Endothelial cell of umbilical vein (primary cell): ENCODE data around the gene TEAD3. TPM values are rescaled to one million over a fixed set of nuclear protein-coding genes. Genes with fewer than 3 reads are reported as not detected.

Source experiments
- BruUV-seq: library from RNA; stranded (reverse); fragments of 400-500 nt; replicated peaks from 2 replicates; lab custom pipeline; 2021; lab: Mats Ljungman, UMichigan
- CTCF ChIA-PET: fragments of 300-600, 350-600 bp; sonication (Branson Sonifier 250); formaldehyde crosslinking; loops from one replicate; lab custom pipeline; 2021; ENCODE audit warnings: antibody characterized with exemption, inconsistent platforms; lab: Charles Lee
- POLR2A ChIA-PET: fragments of 300-600, 350-600 bp; sonication (Branson Sonifier 250); formaldehyde crosslinking; loops from one replicate; lab custom pipeline; 2021; ENCODE audit warnings: antibody characterized with exemption, inconsistent platforms; lab: Charles Lee
- DNase-seq: peaks from one replicate; pipeline ENCODE4 v3.0.0-alpha.2; 2011; ENCODE audit warnings: low read depth, low spot score
- FAIRE-seq: peaks from 2 replicates; lab custom pipeline; 2011; peaks lifted over from hg19 to GRCh38; lab: Jason Lieb, UNC
- H2AFZ ChIP-seq: 2 replicates; pipeline ENCODE4 v1.6.0; 2012; ENCODE audit warnings: low read depth, low read length, control low read depth, inconsistent platforms
- H3K27ac ChIP-seq: 2 replicates; pipeline ENCODE4 v1.5.1; 2011; ENCODE audit warnings: low read depth, mild to moderate bottlenecking, control low read depth, low read length, moderate library complexity; ENCODE audit not compliant: insufficient read depth
- H3K27me3 ChIP-seq, 2 experiments: 2 replicates each; pipeline versions ENCODE4 v1.6.0 to v1.6.1; 2011; ENCODE audit warnings: low read length in 2 of 2, mixed read lengths in 1 of 2; ENCODE audit not compliant: control insufficient read depth in 2 of 2, insufficient read depth in 2 of 2
- H3K36me3 ChIP-seq, 2 experiments: 2 replicates in 1 of 2; 3 replicates in 1 of 2; pipeline ENCODE4 v1.5.1; 2011; ENCODE audit warnings: low read length in 2 of 2, mild to moderate bottlenecking in 1 of 2, moderate library complexity in 1 of 2; ENCODE audit not compliant: control insufficient read depth in 2 of 2, insufficient read depth in 2 of 2; ENCODE audit errors: extremely low read depth in 1 of 2
- H3K4me1 ChIP-seq: 3 replicates; pipeline ENCODE4 v1.5.1; 2011; ENCODE audit warnings: mild to moderate bottlenecking, low read length; ENCODE audit not compliant: control insufficient read depth, insufficient read depth; ENCODE audit errors: extremely low read depth
- H3K4me2 ChIP-seq: 2 replicates; pipeline ENCODE4 v1.6.1; 2011; ENCODE audit warnings: low read length, control low read depth, mixed read lengths; ENCODE audit not compliant: insufficient read depth
- H3K4me3 ChIP-seq, 3 experiments: fragments of 200-600 bp in 1 of 3; sonication (generic), shearing (Covaris generic) in 1 of 3; replicated peaks in 1 of 3; 2 replicates each; pipeline ENCODE4 v1.5.1; 2011 to 2016; ENCODE audit warnings: control low read depth in 3 of 3, low read length in 3 of 3, mild to moderate bottlenecking in 2 of 3, inconsistent platforms in 1 of 3, low read depth in 1 of 3, moderate library complexity in 1 of 3; ENCODE audit not compliant: insufficient read depth in 1 of 3
- H3K79me2 ChIP-seq: 2 replicates; pipeline ENCODE4 v1.6.0; 2012; ENCODE audit warnings: low read length, inconsistent platforms; ENCODE audit not compliant: control insufficient read depth, insufficient read depth
- H3K9ac ChIP-seq: replicated peaks from 2 replicates; pipeline ENCODE3; 2011; ENCODE audit warnings: low read length, control low read depth; ENCODE audit not compliant: insufficient read depth; ENCODE audit errors: extremely low read depth
- H3K9me1 ChIP-seq: replicated peaks from 3 replicates; pipeline ENCODE4 v1.6.0; 2011; ENCODE audit warnings: mild to moderate bottlenecking, low read length; ENCODE audit not compliant: control insufficient read depth, insufficient read depth; ENCODE audit errors: extremely low read depth
- H3K9me3 ChIP-seq: replicated peaks from 2 replicates; pipeline ENCODE4 v1.5.1; 2012; ENCODE audit warnings: low read length, inconsistent platforms; ENCODE audit not compliant: control insufficient read depth, insufficient read depth
- H4K20me1 ChIP-seq: replicated peaks from 2 replicates; pipeline ENCODE3; 2011; ENCODE audit warnings: mild to moderate bottlenecking, low read length; ENCODE audit not compliant: control insufficient read depth, insufficient read depth; ENCODE audit errors: extremely low read depth
- EZH2 ChIP-seq: IDR thresholded peaks from 2 replicates; pipeline ENCODE4 v1.6.1; 2012; ENCODE audit warnings: borderline replicate concordance, low read depth, mild to moderate bottlenecking, moderate library complexity, low read length, inconsistent platforms; ENCODE audit not compliant: severe bottlenecking
- FOS ChIP-seq: IDR thresholded peaks from 2 replicates; pipeline ENCODE4 v1.6.1; 2011; ENCODE audit warnings: mild to moderate bottlenecking, low read length, moderate library complexity, borderline replicate concordance; ENCODE audit not compliant: insufficient read depth
- GATA2 ChIP-seq: IDR thresholded peaks from 2 replicates; pipeline ENCODE4 v1.7.0; 2011; ENCODE audit warnings: low read depth, mild to moderate bottlenecking, moderate library complexity, mixed read lengths, low read length; ENCODE audit not compliant: insufficient read length, insufficient read depth
- JUN ChIP-seq: IDR thresholded peaks from 2 replicates; pipeline ENCODE4 v1.6.1; 2011; ENCODE audit warnings: borderline replicate concordance, low read depth; ENCODE audit not compliant: insufficient read length, insufficient read depth
- MYC ChIP-seq: IDR thresholded peaks from one replicate; pipeline ENCODE4 v1.6.1; 2011; ENCODE audit warnings: mild to moderate bottlenecking, low read depth, low read length
- POLR2A ChIP-seq: IDR thresholded peaks from 2 replicates; pipeline ENCODE4 v1.6.1; 2012; ENCODE audit warnings: low read depth, mild to moderate bottlenecking, control low read depth, low read length
- POLR2AphosphoS5 ChIP-seq: IDR thresholded peaks from 2 replicates; pipeline ENCODE4 v1.6.1; 2012; ENCODE audit warnings: low read depth, mild to moderate bottlenecking, control low read depth, low read length, moderate library complexity; ENCODE audit not compliant: insufficient read depth
- dilution Hi-C: fragments of 300-500 bp; cut with MboI; formaldehyde crosslinking; loops from one replicate; pipeline ENCODE4 v1.15.0; 2019; ENCODE audit warnings: low sequenced_read_pairs; ENCODE audit not compliant: extremely low pct_ligation_motif_present
- intact Hi-C: fragments of 100-400 bp; cut with micrococcal nuclease; formaldehyde crosslinking; loops from one replicate; pipeline ENCODE4 v1.10.0; 2022
- polyA plus RNA-seq, 4 experiments: library from polyadenylated mRNA; depleted of rRNA in 3 of 4; stranded (reverse) in 3 of 4; unstranded in 1 of 4; fragments of >200 nt; gene quantifications; 2 replicates each; pipeline versions ENCODE4 v1.2.1 to v1.2.3, GENCODE V29; 2011 to 2012; ENCODE audit warnings: missing spikeins in 1 of 4
- total RNA-seq: library from RNA; stranded (reverse); gene quantifications from 2 replicates; pipeline ENCODE4 v1.2.3, GENCODE V29; 2021
- TF ChIP-seq, protein P1 (sequence below): IDR thresholded peaks from 2 replicates; pipeline ENCODE4 v1.6.1; 2011; ENCODE audit not compliant: insufficient read depth, insufficient read length
- TF ChIP-seq, protein P2 (sequence below), 2 donors: IDR thresholded peaks; 1 replicate in 1 of 2; 2 replicates in 1 of 2; pipeline ENCODE4 v1.5.1; 2011; ENCODE audit warnings: low read length in 2 of 2, mild to moderate bottlenecking in 2 of 2, moderate library complexity in 2 of 2, control low read depth in 1 of 2, inconsistent platforms in 1 of 2, low read depth in 1 of 2; ENCODE audit not compliant: insufficient read depth in 1 of 2; ENCODE audit errors: extremely low read depth in 1 of 2

The TEAD3 gene
- total and polyA plus RNA-seq, 2 donors (not counting 3 experiments of a cell fraction or from before 2014, with no cell fraction given): 1.1 to 1.6 TPM

DNA sequence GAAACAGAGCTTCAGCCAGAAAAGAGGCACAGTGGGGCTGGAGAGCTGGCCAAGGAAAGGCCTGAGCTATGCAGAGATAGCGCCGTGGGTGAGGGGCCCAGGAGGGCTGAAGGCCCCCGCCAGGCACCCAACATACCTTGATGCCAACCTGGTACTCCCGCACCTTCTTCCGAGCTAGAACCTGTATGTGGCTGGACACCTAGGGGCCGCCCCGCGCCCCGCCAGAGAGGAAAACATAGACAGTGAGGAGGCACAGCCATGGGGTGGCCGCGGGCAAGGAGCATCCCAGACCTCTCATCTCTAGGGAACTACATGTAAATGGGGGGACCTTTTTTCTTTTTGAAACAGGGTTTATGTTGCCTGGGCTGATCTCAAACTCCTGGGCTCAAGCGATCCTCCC lies 16.7 kb downstream of the TEAD3 start:
- H3K9me3 ChIP-seq: no peaks in the 10 kb centered on the region
- FAIRE-seq (no peak), DNase-seq (no peak)
- no peak overlapping the region for H2AFZ ChIP-seq
- no TSS peak for BruUV-seq
- no peaks in the 10 kb centered on the region for H3K36me3 ChIP-seq
- no peaks in the 10 kb centered on the region for H3K4me1 ChIP-seq
- CTCF ChIA-PET: interaction anchor here (1.2 to 2.3 kb wide), 3 partner anchors 11 to 137 kb away, joined by 4 to 8 read pairs (median 4); partner anchors contain the start of genes PPARD and TEAD3
- no peak overlapping the region for H3K9ac ChIP-seq
- no peaks in the 10 kb centered on the region for H3K79me2 ChIP-seq
- no peak overlapping the region for H3K27ac ChIP-seq
- TF ChIP-seq POLR2A (no peak), FOS (no peak), MYC (no peak), EZH2 (no peak), JUN (no peak), POLR2AphosphoS5 (no peak), GATA2 (no peak)
- TF ChIP-seq, protein P1, sequence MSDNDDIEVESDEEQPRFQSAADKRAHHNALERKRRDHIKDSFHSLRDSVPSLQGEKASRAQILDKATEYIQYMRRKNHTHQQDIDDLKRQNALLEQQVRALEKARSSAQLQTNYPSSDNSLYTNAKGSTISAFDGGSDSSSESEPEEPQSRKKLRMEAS: no peak
- TF ChIP-seq, protein P2, sequence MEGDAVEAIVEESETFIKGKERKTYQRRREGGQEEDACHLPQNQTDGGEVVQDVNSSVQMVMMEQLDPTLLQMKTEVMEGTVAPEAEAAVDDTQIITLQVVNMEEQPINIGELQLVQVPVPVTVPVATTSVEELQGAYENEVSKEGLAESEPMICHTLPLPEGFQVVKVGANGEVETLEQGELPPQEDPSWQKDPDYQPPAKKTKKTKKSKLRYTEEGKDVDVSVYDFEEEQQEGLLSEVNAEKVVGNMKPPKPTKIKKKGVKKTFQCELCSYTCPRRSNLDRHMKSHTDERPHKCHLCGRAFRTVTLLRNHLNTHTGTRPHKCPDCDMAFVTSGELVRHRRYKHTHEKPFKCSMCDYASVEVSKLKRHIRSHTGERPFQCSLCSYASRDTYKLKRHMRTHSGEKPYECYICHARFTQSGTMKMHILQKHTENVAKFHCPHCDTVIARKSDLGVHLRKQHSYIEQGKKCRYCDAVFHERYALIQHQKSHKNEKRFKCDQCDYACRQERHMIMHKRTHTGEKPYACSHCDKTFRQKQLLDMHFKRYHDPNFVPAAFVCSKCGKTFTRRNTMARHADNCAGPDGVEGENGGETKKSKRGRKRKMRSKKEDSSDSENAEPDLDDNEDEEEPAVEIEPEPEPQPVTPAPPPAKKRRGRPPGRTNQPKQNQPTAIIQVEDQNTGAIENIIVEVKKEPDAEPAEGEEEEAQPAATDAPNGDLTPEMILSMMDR (IDR thresholded peaks at IDR 0.05; ENCODE audit: extremely low read depth in 1 of 2, insufficient read depth in 1 of 2, low read depth in 1 of 2, low read length in 2 of 2): no peak
- no peaks in the 10 kb centered on the region for H4K20me1 ChIP-seq
- no peak overlapping the region for H3K4me3 ChIP-seq
- no peaks in the 10 kb centered on the region for H3K27me3 ChIP-seq
- no peak overlapping the region for H3K4me2 ChIP-seq
- intact Hi-C loops: no loop called here
- no peaks in the 10 kb centered on the region for H3K9me1 ChIP-seq
- dilution Hi-C loops: no loop called here
- POLR2A ChIA-PET: interaction anchor here (0.6 kb wide), 1 partner anchor 505 kb away, joined by 3 read pairs; no protein-coding TSS in a partner anchor
